ENCODE measurements around the gene OR1F1.
"Not testable (repeated sequence)": the region's sequence is repeated elsewhere in the genome, so short reads cannot be mapped to it uniquely, and the experiment has no call there.

The OR1F1 gene

DNA sequence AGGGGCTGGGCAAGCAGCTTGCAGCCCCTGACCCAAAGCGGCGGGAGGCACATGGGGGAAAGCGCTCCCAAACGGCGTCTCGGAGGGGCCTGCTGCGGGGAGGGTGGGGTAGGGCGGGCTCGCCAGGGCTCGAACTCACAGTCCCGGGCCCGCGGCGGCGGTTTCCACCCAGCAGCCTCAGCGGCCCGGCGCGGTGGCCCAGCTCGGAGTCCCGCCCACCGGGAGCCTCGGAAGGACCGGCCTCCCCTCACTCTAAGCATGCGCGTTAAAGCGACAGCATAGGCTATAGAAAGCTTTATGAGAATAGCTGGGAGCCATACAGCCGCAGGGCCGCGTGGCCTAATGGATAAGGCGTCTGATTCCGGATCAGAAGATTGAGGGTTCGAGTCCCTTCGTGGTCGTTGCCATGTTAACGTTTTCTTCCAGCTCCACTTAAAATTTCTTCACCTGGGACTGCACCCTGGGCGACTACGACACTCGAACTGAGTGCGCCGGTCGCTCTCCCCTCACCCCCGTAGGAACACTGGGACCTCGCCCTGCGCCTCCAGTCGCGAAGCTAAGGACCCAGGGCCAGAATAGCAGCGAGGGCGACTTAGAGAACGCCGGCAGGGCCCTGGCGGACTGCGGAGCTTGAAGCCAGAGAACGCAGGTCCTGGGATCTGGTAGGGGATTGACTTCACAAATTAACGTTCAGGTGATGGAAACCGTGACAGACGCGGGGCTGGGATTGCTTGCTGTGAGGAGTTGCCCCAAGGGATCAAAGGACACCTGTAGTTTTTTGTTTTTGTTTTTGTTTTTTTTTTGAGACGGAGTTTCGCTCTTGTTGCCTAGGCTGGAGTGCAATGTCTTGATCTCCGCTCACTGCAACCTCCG, 37.4 kb upstream of the OR1F1 start:
- DNase-seq: peak; percentile 95

DNA sequence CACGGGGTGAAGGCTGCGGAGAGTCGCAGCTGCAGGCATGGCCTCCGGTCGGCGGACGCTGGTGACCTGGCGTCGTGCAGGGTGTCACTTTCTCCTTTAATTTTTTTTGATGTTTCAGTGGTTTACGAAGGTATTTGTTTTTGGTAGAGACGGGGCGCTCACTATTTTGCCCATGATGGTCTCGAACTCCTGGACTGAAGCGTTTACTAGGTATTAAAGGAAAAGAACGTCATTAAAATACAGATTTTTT, 36.1 kb upstream of the OR1F1 start:
- no peak for DNase-seq

DNA sequence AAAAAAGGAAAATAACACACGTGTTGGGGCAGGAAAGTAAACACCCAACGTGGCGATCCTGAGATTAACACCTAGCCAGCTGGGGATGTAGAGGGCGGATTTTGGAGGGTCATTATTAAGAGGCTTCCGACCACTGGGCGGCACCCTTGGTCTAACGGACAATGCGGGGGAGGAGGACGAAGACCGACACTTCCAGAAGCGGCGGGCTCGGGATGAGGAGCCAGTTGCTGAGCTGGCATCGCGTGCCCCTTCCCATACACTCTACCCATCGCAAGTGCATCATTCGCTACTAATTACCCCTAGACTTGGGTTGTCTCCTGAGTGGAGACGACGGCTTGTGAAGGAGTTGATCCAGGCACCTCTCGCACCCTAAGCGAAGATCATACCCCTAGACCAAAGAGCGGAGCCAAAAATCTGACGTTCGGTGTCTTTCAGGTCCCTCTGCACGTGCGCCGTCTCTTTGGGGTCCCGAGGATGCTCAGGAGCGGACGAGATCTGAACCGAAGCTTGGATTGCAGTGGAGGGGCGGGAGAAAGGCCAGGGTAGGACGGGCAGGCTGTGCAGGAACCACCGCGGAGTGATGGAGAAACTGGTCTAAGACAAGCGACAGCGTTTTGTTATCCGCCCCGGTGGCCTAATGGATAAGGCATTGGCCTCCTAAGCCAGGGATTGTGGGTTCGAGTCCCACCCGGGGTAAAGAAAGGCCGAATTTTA, 35.6 kb upstream of the OR1F1 start:
- DNase-seq: peak; percentile 91

DNA sequence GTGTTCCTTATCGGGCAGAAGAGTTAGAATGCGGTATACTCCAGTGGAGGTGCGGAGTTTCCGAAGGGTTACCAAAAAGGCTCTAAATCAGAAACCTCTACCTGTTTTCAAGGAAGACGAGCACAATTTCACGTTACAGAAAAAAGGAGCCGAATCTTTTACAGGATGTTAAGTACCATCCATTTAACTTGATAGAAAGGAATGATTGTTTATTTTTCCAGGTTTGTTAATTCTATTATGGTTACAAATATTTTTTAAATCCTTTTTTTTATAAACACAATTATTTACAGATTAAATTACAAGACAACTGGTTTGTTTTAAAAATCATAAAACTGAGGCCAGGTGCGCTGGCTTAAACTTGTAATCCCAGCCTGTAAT, 35.0 kb upstream of the OR1F1 start:
- DNase-seq: no peak

DNA sequence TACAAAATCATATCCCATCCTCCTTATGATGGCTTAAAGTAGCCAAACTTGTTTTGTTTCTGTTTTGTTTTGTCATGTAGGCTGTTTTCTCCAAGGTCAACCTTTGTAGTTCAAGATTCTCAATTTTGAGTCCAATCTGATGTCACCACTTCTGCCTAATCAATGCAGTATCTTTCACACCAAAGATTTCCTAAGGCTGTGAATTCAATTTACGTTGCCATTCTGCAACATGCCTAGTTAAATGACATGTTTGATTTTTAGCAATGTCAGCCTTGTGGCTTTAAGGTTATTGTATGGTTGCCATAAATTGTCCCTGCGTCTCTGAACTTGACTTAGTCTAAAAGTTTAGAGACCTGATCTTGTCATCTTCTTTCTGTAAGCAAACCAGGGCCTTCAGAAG, 32.8 kb upstream of the OR1F1 start:
- DNase-seq: no peak

DNA sequence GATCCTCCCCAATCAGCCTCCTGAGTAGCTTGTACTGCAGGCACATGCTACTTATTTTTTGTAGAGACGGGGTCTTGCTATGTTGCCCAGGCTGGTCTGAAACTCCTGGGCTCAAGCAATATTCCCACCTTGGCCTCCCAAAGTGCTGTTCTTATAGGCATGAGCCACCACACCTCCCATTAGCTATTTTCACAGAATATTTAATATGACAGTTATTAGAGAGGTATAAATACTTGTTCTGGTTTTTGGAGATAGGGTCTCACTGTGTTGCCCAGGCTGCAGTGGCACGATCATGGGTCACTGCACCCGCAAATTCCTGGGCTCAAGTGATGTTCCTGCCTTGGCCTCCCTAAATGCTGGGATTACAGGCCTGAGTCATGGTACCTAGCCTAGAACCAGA, 32.0 kb upstream of the OR1F1 start:
- no peak for DNase-seq

DNA sequence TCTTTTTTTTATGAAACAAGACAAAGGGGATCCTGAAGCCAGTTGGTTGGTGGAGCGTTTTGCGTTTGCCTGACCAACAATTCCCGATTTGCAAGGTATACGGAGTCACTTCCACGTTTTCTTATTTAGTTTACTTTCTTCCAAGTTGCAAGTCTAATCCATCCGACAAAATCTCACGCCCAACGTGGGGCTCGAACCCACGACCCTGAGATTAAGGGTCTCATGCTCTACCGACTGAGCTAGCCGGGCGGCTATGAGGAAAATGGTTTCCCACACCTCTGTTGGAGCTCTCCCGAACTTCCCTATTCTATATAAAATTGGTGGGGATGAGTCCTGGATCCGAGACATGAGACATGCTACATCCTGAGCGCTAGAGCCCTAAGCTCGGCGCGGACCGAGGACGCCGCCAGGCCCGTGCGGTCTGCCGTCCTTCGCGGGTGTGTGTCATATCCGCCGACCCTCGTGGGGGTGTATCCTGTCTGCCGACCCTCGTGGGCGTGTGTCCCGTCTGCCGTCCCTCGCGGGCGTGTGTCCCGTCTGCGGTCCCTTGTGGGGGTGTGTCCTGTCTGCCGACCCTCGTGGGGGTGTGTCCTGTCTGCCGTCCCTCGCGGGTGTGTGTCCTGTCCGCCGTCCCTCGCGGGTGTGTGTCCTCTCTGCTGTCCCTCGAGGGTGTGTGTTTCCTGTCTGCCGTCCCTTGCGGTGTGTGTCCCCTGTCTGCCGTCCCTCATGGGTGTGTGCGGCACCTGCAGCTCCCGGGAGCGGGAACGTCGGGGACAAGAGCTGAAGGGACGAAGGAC, 30.6 kb upstream of the OR1F1 start:
- peak; percentile 94 for DNase-seq

DNA sequence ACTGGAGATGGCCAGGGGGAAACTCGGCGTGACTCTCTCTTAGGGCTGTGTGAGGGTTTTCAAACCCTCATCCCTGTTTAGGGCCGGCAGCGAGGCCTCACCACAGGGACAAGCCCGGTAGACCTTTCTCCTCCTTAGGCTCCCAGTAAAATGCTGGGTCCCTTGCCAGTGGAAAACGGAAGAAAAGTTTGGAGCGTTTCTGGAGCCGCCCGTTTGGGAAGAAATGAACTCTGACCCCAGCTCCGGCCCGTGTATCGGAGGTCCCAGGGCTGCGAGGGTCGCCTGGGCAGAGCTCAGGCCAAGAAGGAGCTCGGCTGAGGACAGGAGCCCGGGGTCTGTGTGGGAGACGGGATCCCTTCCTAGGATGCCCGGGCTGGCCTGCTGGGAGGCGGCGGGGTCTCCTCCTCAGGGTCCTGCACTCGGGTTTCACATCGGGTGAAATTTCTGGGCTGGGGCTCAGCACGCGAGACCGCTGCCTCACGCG, 29.9 kb upstream of the OR1F1 start:
- peak; percentile 22 for DNase-seq

DNA sequence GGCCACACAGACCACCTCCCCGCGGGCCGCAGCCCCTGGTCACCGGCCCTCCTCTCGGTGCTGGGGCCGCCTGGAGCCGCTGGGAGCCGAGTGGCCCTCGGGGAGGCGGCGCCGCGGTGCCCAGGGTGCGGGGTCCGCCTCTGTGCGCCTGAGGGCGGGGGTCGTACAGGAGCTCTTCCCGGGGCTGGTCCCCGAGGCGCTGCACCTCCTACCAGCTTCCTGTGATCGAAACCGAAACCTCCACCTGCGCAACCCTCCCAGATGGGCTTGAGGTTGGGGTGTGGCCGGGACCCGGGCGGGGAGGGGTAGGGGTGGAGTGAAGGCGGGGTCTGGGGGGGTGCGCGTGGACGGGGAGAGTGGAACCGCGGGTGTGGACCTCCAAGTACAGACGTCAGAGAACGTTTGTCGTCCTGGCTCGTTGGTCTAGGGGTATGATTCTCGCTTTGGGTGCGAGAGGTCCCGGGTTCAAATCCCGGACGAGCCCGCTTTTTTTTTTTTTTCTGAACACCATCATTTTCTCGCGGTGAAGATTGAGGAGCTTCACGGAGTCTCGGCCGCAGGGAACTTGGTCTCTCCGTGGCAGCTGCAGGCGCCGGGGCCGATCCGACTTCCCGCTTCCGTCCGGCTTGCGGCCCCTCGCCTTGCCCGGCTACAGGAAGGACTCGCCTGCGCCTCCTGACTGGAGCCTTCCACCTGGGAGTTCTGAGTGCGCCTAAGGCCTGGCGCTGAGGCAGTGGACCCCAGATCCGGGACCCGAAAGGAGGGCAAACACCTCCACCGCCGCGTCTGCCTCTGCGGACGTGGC, 29.3 kb upstream of the OR1F1 start:
- peak; percentile 86 for DNase-seq

DNA sequence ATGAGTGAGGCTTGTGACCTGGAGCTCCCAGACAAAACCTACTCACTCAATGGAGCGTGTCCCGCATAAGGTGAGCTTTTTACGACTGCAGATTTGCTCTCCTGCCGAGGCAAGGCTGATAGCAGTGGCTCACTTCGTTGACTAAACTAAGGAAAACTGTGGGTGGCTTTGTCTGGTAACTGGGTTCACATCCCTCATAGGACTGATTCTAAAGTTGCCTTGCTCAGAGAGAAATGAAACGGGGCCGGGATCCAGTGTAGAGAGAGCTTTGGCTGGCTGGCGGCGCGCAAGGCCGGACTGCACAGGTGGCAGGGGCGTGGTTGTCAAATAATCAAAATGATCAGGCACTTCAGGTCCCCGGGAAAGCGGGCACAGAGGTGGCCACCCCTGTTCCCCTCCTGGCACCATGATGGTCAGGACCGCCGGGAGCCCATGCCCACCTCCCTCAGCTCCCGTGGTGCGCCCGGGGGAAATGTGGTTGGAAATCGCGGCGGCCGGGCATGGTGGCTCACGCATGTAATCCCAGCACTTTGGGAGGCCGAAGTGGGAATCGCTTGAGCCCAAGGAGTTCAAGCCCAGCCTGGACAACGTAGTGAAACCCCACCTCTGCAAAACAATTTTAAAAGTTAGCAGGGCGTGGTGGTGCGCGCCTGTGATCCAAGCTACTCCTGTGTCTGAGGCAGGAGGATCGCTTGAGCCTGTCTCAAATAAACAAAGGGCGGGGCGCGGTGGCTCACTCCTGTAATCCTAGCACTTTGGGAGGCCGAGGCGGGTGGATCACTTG, 26.6 kb upstream of the OR1F1 start:
- no peak for DNase-seq

DNA sequence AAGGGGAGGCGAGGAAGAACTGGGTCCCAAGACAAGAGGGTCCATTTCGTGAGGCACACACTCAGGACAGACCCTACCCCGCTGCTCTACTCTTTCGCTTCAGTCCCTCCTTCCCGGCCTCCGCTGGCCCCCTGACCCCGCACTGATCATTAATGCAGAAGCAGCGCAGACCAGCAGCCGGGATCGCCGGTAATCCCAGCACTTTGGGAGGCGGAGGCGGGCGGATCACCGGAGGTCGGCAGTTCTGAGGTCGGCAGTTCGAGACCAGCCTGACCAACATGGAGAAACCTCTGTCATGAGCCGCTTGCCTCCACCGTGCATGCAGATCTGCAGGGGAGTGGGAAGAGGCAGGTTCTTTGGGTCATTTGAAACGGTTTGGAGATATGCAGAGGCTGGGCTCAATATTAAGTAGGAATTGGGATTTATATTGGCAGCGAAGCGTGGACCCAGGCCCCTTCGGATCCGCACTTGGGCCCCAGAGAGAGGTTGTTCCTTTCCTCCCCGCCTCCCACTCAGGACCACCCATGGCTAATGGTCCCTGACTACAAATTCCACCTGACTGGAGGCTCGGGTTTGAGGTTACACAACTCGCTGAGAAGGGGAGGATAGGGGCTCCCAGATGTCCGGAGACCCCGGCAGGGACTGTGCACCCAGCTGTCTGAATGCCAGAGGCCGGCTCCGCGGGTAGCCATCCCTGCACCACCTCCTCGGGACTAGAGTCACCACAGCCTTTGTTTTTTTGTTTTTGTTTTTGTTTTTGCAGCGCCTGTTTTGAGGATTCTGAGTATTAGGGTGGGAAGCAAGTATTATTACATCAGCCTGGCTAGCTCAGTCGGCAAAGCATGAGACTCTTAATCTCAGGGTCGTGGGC, 23.6 kb upstream of the OR1F1 start:
- DNase-seq: no peak

DNA sequence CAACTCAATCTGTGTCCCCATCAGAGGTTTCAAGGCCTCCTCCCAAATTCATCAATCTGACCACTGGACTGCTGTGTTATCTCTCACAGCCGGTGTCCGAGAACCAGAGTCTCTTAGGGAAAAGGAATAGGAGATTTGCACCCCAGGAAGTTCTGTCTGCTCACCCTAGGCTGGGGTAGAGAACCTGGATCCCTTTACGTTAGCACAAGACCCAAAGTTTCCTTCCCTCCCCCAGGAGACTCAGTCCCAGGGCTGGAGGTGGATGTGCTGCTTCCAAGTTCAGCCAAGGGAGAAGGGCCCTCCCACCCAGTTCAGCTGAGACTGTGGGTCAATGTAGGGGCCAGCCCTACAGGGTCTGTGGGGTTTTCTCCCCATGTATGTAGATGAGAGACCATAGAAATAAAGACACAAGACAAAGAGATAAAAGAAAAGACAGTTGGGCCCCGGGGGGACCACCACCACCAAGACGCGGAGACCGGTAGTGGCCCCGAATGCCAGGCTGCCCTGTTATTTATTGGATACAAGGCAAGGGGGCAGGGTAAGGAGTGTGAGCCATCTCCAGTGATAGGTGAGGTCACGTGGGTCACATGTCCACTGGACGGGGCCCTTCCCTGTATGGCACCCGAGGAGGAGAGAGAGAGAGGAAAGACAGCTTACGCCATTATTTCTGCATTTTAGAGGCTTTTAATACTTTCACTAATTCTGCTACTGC, 22.7 kb upstream of the OR1F1 start:
- DNase-seq: no peak

DNA sequence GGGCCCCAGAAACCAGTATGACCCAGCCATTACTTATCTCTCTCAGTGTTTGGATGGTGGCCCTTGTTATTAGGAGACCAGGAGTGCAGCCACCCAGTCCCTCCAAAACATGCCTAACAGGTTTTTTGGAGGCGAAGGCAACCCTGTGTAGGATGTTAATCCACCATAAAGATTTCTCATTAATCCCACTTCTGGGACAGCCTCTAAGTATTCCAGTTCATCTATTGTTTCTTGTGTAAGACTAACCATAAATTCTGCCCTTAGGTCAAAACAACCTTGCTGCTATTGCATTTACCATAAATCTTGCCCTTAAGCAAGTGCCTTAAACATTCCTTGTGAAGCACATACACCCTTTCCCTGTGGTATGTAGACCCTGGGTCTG, 21.5 kb upstream of the OR1F1 start:
- no peak for DNase-seq

DNA sequence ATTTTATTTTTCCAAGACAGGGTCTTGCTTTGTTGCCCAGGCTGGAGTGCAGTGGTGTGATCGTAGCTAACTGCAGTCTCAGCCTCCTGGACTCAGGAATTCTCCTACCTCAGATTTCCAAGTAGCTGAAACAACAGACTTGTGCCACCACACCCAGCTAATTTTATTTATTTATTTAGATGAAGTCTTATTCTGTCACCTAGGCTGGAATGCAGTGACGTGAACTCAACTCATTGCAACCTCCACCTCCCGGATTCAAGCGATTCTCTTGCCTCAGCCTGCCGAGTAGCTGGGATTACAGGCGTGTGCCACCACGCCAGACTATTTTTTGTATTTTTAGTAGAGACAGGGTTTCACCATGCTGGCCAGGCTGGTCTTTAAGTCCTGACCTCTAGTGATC, 19.3 kb upstream of the OR1F1 start:
- DNase-seq: not testable (repeated sequence)

DNA sequence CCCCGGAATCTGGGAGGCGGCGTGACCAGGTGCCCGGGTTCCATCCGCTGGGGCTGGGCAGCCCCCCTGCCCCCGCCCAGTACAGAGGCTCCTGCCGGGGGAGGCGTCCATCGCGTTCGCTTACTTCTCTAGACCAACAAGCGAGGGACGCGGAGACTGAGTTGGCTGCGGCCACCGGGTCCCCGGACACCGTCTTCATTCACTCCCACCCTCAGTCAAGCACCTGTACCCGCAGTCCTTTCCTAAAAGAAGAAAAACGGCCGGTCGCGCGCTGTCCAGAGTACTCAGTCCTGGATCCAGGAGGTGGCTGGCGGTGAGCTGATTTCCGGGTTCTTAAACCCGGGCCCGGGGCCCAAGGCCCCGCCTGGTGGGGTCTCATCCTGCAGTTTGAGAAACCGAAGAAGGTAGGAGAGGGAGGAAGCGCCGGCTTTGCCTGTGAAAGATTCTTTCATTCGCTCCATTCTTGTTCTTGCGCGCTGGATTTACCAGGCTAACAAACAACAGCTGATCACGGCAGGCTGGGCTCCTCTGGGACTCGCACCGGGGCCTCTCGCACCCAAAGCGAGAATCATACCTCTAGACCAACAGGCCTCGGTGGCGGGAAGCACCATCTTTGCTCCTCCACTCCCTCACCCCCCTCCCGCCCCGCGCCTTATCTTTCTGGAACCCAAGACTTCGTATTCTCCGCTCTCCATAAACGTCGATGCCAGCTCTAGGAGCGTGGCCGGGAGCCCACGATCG, 17.4 kb upstream of the OR1F1 start:
- no peak for DNase-seq

DNA sequence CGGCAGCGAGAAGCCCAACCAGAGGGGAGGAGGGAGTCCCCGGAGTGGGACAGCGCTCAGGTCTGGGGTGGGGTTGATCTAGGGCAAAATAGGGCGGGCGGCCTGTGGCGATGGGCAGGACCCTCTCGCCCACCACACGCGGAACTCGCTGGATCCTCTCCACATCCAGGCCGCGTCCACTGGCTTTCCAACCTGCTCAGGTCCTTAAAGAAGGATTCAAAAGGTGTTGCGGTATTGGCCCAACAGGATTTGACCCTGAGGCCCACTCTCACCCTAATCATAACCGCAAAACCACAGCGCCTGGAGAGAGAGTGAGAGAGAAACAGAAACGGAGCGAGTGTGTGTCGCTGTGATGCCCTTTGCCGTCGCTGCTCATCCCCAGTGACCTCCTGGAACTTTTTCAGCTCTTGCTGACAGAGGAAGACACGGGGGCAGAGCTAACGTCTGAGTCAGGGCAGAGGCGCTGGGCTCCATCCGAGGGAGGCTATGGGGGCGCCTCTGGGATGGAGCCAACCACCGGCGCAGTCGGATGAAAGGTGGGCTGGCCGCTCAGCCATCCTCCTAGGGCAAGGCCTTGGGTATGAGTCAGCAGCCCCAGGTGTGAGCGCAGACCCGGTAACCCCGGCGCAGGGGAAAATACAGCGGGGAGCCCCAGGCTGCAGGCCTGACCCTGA, 16.7 kb upstream of the OR1F1 start:
- no peak for DNase-seq

DNA sequence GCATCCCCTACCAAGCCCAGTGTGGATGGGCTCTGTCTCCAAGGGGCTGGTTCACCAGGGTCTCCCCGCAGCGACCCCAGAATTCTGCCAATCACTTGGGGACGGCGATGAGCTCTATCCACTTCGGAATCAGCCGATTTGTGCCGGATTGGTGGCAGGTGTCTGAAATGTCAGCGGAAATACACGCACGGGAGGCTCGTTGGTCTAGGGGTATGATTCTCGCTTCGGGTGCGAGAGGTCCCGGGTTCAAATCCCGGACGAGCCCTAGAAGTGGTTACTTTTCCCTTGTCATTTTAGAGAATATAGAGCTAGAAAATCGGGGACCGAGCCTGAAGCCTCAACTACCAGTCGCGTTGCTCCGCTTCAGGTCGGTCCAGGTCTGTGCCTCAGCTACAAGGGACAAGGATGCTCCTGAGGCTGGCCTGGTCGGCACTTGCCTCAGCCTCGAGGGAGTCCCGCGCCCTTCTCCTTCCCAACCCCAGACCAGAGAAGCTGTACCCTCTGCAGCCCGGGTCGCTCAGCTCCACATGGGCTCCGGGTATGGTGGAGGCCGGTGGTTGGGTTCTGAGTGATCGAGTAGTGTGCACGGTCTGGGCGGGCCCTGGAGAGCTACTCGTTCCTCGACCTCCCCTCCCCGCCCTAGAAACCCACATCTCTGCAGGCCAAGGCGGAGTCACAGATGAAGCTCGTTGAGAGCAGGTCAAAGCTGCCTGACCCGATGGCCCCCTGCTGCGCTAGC, 16.0 kb upstream of the OR1F1 start:
- peak; percentile 62 for DNase-seq
